ENCODE measurements around the gene SLC27A2. TPM values are rescaled to one million over a fixed set of nuclear protein-coding genes. Genes with fewer than 3 reads are reported as not detected.

The SLC27A2 gene
- total RNA-seq, 1 experiment from 2014 or later: not detected

GRCh38 chr15:50249704-50250103 is 67.7 kb downstream of the SLC27A2 start:
- Histone ChIP-seq H3K4me1 (ENCODE audit: low read length) (no peaks in the 10 kb centered on the region), H3K27me3 (ENCODE audit: low read length) (no peaks in the 10 kb centered on the region), H3K27ac (ENCODE audit: low read length) (no peak overlapping the region), H4K20me1 (ENCODE audit: insufficient read depth, low read depth, low read length) (no peaks in the 10 kb centered on the region), H2AFZ (ENCODE audit: low read length) (no peak overlapping the region), H3K79me2 (ENCODE audit: low read length) (no peaks in the 10 kb centered on the region), H3K4me3 (ENCODE audit: low read length) (no peak overlapping the region), H3K36me3 (ENCODE audit: insufficient read depth, low read length) (no peaks in the 10 kb centered on the region), H3K9me3 (ENCODE audit: low read length) (no peaks in the 10 kb centered on the region), H3K9ac (ENCODE audit: low read length) (no peak overlapping the region), H3K4me2 (ENCODE audit: low read depth, low read length, poor library complexity, severe bottlenecking) (no peak overlapping the region), H3K9me2 (replicated peaks; ENCODE audit: insufficient read depth, low read length) (no peaks in the 10 kb centered on the region)
- DNase-seq: no peak

- H3K9me3 ChIP-seq (ENCODE audit: low read length): no peaks in the 10 kb centered on the region
- H3K4me2 ChIP-seq (ENCODE audit: low read depth, low read length, poor library complexity, severe bottlenecking): no peak overlapping the region
- H3K27ac ChIP-seq (ENCODE audit: low read length): no peak overlapping the region
- no peaks in the 10 kb centered on the region for H3K4me1 ChIP-seq (ENCODE audit: low read length)
- H3K79me2 ChIP-seq (ENCODE audit: low read length): no peaks in the 10 kb centered on the region
- H3K4me3 ChIP-seq (ENCODE audit: low read length): no peak overlapping the region
- H3K27me3 ChIP-seq (ENCODE audit: low read length): no peaks in the 10 kb centered on the region
- no peak overlapping the region for H3K9ac ChIP-seq (ENCODE audit: low read length)
- H3K36me3 ChIP-seq (ENCODE audit: insufficient read depth, low read length): no peaks in the 10 kb centered on the region
- H4K20me1 ChIP-seq (ENCODE audit: insufficient read depth, low read depth, low read length): no peaks in the 10 kb centered on the region
- DNase-seq: no peak
- no peaks in the 10 kb centered on the region for H3K9me2 ChIP-seq (replicated peaks; ENCODE audit: insufficient read depth, low read length)
- H2AFZ ChIP-seq (ENCODE audit: low read length): no peak overlapping the region
Measured at GRCh38 chr15:50250760-50251394, 68.9 kb downstream of the SLC27A2 start.

- H3K4me3 ChIP-seq (ENCODE audit: low read length): no peak overlapping the region
- H3K9me3 ChIP-seq (ENCODE audit: low read length): no peaks in the 10 kb centered on the region
- no peaks in the 10 kb centered on the region for H3K79me2 ChIP-seq (ENCODE audit: low read length)
- no peaks in the 10 kb centered on the region for H3K27me3 ChIP-seq (ENCODE audit: low read length)
- H4K20me1 ChIP-seq (ENCODE audit: insufficient read depth, low read depth, low read length): no peaks in the 10 kb centered on the region
- H2AFZ ChIP-seq (ENCODE audit: low read length): no peak overlapping the region
- no peak overlapping the region for H3K4me2 ChIP-seq (ENCODE audit: low read depth, low read length, poor library complexity, severe bottlenecking)
- H3K9me2 ChIP-seq (replicated peaks; ENCODE audit: insufficient read depth, low read length): no peaks in the 10 kb centered on the region
- DNase-seq: no peak
- no peaks in the 10 kb centered on the region for H3K4me1 ChIP-seq (ENCODE audit: low read length)
- no peak overlapping the region for H3K9ac ChIP-seq (ENCODE audit: low read length)
- no peak overlapping the region for H3K27ac ChIP-seq (ENCODE audit: low read length)
- no peaks in the 10 kb centered on the region for H3K36me3 ChIP-seq (ENCODE audit: insufficient read depth, low read length)
Measured at GRCh38 chr15:50251638-50252182, 69.7 kb downstream of the SLC27A2 start.

GRCh38 chr15:50252556-50252955 is 70.6 kb downstream of the SLC27A2 start:
- Histone ChIP-seq H3K27me3 (ENCODE audit: low read length) (no peaks in the 10 kb centered on the region), H3K4me1 (ENCODE audit: low read length) (no peaks in the 10 kb centered on the region), H3K4me2 (ENCODE audit: low read depth, low read length, poor library complexity, severe bottlenecking) (no peak overlapping the region), H3K79me2 (ENCODE audit: low read length) (no peaks in the 10 kb centered on the region), H3K9me2 (replicated peaks; ENCODE audit: insufficient read depth, low read length) (no peaks in the 10 kb centered on the region), H3K4me3 (ENCODE audit: low read length) (no peak overlapping the region), H3K27ac (ENCODE audit: low read length) (no peak overlapping the region), H2AFZ (ENCODE audit: low read length) (no peak overlapping the region), H3K9ac (ENCODE audit: low read length) (no peak overlapping the region), H4K20me1 (ENCODE audit: insufficient read depth, low read depth, low read length) (no peaks in the 10 kb centered on the region), H3K9me3 (ENCODE audit: low read length) (no peaks in the 10 kb centered on the region), H3K36me3 (ENCODE audit: insufficient read depth, low read length) (no peaks in the 10 kb centered on the region)
- DNase-seq: no peak

- H3K4me2 ChIP-seq (ENCODE audit: low read depth, low read length, poor library complexity, severe bottlenecking): no peak overlapping the region
- no peaks in the 10 kb centered on the region for H3K79me2 ChIP-seq (ENCODE audit: low read length)
- no peak overlapping the region for H3K9ac ChIP-seq (ENCODE audit: low read length)
- H3K4me1 ChIP-seq (ENCODE audit: low read length): no peaks in the 10 kb centered on the region
- H3K4me3 ChIP-seq (ENCODE audit: low read length): no peak overlapping the region
- H3K36me3 ChIP-seq (ENCODE audit: insufficient read depth, low read length): no peaks in the 10 kb centered on the region
- no peak overlapping the region for H3K27ac ChIP-seq (ENCODE audit: low read length)
- no peak for DNase-seq
- H4K20me1 ChIP-seq (ENCODE audit: insufficient read depth, low read depth, low read length): no peaks in the 10 kb centered on the region
- no peaks in the 10 kb centered on the region for H3K9me2 ChIP-seq (replicated peaks; ENCODE audit: insufficient read depth, low read length)
- H3K27me3 ChIP-seq (ENCODE audit: low read length): no peaks in the 10 kb centered on the region
- H2AFZ ChIP-seq (ENCODE audit: low read length): no peak overlapping the region
- no peaks in the 10 kb centered on the region for H3K9me3 ChIP-seq (ENCODE audit: low read length)
Measured at GRCh38 chr15:50256188-50257041, 74.4 kb downstream of the SLC27A2 start.

GRCh38 chr15:50257332-50257731 is 75.3 kb downstream of the SLC27A2 start:
- Histone ChIP-seq H2AFZ (ENCODE audit: low read length) (no peak overlapping the region), H3K4me3 (ENCODE audit: low read length) (no peak overlapping the region)

GRCh38 chr15:50257924-50258323 is 75.9 kb downstream of the SLC27A2 start:
- Histone ChIP-seq H2AFZ (ENCODE audit: low read length) (no peak overlapping the region), H3K27ac (ENCODE audit: low read length) (no peak overlapping the region), H3K4me2 (ENCODE audit: low read depth, low read length, poor library complexity, severe bottlenecking) (no peak overlapping the region), H4K20me1 (ENCODE audit: insufficient read depth, low read depth, low read length) (no peaks in the 10 kb centered on the region), H3K36me3 (ENCODE audit: insufficient read depth, low read length) (no peaks in the 10 kb centered on the region), H3K79me2 (ENCODE audit: low read length) (no peaks in the 10 kb centered on the region), H3K4me1 (ENCODE audit: low read length) (no peaks in the 10 kb centered on the region), H3K9ac (ENCODE audit: low read length) (no peak overlapping the region), H3K4me3 (ENCODE audit: low read length) (no peak overlapping the region), H3K9me2 (replicated peaks; ENCODE audit: insufficient read depth, low read length) (no peaks in the 10 kb centered on the region), H3K9me3 (ENCODE audit: low read length) (no peaks in the 10 kb centered on the region), H3K27me3 (ENCODE audit: low read length) (no peaks in the 10 kb centered on the region)
- DNase-seq: no peak

More at GRCh38 chr15:50257332-50257731, 75.3 kb downstream of the SLC27A2 start:
- Histone ChIP-seq H3K4me2 (ENCODE audit: low read depth, low read length, poor library complexity, severe bottlenecking) (no peak overlapping the region), H3K9ac (ENCODE audit: low read length) (no peak overlapping the region), H3K4me1 (ENCODE audit: low read length) (no peaks in the 10 kb centered on the region), H3K79me2 (ENCODE audit: low read length) (no peaks in the 10 kb centered on the region), H3K27me3 (ENCODE audit: low read length) (no peaks in the 10 kb centered on the region), H3K36me3 (ENCODE audit: insufficient read depth, low read length) (no peaks in the 10 kb centered on the region), H3K9me3 (ENCODE audit: low read length) (no peaks in the 10 kb centered on the region), H3K27ac (ENCODE audit: low read length) (no peak overlapping the region), H3K9me2 (replicated peaks; ENCODE audit: insufficient read depth, low read length) (no peaks in the 10 kb centered on the region), H4K20me1 (ENCODE audit: insufficient read depth, low read depth, low read length) (no peaks in the 10 kb centered on the region)
- no peak for DNase-seq

GRCh38 chr15:50259276-50259675 is 77.3 kb downstream of the SLC27A2 start:
- no peaks in the 10 kb centered on the region for H3K36me3 ChIP-seq (ENCODE audit: insufficient read depth, low read length)
- no peak overlapping the region for H3K27ac ChIP-seq (ENCODE audit: low read length)
- H3K4me3 ChIP-seq (ENCODE audit: low read length): no peak overlapping the region
- H3K4me2 ChIP-seq (ENCODE audit: low read depth, low read length, poor library complexity, severe bottlenecking): no peak overlapping the region
- H4K20me1 ChIP-seq (ENCODE audit: insufficient read depth, low read depth, low read length): no peaks in the 10 kb centered on the region
- no peaks in the 10 kb centered on the region for H3K4me1 ChIP-seq (ENCODE audit: low read length)
- no peak overlapping the region for H2AFZ ChIP-seq (ENCODE audit: low read length)
- H3K79me2 ChIP-seq (ENCODE audit: low read length): no peaks in the 10 kb centered on the region
- DNase-seq: no peak
- H3K9me2 ChIP-seq (replicated peaks; ENCODE audit: insufficient read depth, low read length): no peaks in the 10 kb centered on the region
- no peaks in the 10 kb centered on the region for H3K27me3 ChIP-seq (ENCODE audit: low read length)
- H3K9me3 ChIP-seq (ENCODE audit: low read length): no peaks in the 10 kb centered on the region
- no peak overlapping the region for H3K9ac ChIP-seq (ENCODE audit: low read length)

All from Karpas-422 (cell line).